COR-L47 (cell line): Measurements from ENCODE around the gene FHIT.
A peak's percentile ranks its signal among the peaks of the same experiment; 100 is the strongest.

ENCODE experiments used
- DNase-seq: peaks from one replicate; lab custom pipeline; 2025; lab: John Stamatoyannopoulos, UW

The FHIT gene

DNA sequence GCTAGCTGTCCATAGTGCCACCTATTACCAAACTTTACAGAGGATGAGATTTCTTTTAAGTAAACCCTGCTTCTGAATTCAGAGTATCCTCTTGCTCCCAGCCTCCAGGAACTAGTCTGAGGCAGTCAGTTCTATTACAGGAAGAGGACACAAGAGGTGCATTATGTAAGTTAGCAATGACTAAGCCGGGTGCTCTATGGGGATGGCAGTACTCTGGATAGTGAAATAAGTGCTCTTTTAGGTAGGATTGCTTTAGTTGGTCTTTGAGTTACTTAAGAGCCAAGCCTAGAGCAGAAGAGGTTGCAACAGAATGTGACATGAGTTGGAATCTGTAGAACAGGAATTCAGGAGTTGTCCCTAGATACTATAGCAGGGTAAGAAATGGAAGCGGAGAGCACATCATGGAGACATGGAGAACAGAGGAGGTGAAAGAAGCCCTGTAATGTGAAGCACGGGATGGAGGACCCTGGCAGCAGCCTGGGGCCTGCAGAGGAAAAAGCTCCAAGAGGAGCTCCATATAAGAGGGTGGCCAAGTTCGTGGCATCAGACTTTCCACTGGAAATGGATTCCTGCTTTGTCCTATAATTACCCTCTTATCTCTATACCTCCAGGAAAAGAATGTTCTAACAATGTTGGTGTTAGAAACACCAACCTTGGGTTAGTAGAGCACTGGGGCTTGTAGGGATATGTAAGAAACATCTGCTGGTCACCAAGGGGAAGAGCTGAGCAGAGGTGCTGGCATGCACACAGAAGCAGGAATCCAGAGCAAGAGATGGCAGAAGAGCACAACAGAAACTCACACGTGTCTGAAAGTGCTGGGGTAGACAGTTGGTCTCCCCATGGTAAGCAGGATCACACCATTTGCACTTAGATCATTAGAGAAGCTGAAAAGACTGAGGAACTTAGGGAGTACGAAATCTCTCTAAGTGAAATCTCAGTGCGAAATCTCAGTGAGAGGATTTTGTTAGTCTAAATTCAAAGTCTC is 851.1 kb downstream of the FHIT start:
- DNase-seq, result peak; percentile 21

DNA sequence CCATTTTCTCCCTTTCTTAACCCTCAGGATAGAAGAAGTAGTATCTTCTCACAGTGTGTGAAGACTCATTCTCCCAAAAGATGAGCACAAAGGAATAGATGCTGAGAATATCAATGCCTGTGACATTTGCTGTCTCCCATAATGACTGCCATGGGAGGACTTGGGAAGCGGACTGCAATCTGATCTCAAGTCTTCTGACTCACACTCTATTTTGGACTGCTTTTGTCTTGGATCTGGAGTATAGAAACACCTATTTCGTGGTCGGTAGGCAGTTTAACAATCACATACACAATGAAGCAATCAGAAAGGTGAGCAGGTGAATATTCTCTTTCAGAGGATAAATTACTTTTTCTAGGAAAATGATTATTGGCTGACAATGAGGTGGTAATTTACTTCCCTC is 852.0 kb downstream of the FHIT start:
- peak; percentile 69 for DNase-seq

- DNase-seq, result no peak
Observed at GRCh38 chr3:60395173-60395762, 856.0 kb downstream of the FHIT start.

DNA sequence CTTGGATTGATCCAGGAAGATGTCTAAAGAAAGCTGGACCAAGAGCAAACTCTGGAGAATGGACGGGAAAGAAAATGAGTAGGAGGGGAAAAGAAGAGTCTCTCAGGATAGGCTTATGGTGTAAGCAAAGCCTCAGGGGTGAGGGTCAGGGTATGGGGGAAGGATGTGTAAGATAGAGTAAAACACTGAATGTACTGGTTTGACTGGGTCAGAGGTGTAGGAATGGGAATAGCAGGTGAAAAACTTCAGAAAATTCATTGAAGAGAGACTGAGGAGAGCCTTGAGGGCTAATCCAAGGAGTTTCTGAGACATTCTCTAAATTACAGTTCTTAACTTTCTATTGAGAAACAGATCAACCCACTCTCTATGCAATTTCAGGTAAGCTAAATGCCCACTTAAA is 857.3 kb downstream of the FHIT start:
- DNase-seq, result no peak

- no peak for DNase-seq
Observed at GRCh38 chr3:60392501-60392900, 858.8 kb downstream of the FHIT start.

- no peak for DNase-seq
Observed at GRCh38 chr3:60391292-60391691, 860.0 kb downstream of the FHIT start.

DNA sequence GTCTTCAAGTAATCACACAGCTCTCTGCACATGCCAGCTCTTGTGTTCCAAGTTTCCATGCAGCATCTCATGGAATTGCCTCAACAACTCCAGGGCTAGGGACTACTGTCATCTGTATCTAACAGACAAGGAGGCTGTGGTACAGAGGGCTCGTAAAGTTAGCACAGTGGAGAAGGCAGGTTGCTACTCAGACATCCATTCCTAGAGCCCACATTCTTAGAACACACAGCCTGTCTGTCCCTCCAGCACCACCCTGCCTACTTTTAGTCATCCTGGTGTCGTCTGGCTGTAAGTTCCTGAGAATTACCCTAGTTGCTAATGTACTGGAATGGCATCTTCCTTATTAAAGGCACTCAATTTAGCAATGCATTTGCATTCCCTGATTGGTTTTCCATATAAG is 862.5 kb downstream of the FHIT start:
- DNase-seq, result no peak

GRCh38 chr3:60386306-60386705 is 864.9 kb downstream of the FHIT start:
- no peak for DNase-seq

- DNase-seq, result no peak
Observed at GRCh38 chr3:60384341-60384740, 866.9 kb downstream of the FHIT start.

- DNase-seq, result no peak
Observed at GRCh38 chr3:60383345-60383744, 867.9 kb downstream of the FHIT start.

DNA sequence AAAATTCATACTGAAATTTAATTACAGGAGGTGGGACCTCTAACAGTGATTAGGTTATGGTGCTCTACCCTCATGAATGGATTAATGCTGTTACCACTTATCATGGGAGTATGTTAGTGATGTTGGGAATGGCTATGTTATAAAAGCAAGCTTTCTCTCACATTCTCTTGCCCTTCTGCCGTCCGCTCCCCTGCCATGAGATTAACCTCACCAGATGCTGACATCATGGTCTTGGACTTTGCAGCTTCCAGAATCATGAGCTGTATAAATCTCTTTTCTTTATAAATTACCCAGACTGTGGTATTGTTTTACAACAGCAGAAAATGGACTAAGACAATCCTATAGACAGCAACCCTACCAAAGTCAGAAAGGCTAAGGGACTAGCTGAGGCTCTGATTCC is 884.8 kb downstream of the FHIT start:
- no peak for DNase-seq

GRCh38 chr3:60365360-60365759 is 885.9 kb downstream of the FHIT start:
- DNase-seq, result no peak

DNA sequence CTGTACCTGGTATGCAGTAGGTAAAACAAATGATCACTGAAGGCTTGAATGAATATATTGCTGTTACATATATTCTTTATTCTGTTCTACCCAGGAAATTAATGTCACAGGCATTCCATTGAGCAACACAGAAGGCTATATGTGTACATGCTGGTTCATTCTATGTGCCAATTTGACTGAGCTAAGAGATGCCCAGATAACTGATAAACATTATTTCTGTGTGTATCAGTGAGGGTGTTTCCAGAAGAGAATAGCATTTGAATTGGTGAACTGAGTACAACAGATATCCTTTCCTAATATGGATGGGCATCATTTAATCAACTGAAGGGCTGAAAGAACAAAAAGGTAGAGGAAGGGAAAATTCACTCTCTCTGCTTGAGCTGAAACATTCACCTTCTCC is 886.8 kb downstream of the FHIT start:
- DNase-seq, result no peak

- no peak for DNase-seq
Observed at GRCh38 chr3:60363817-60364216, 887.4 kb downstream of the FHIT start.

GRCh38 chr3:60355825-60356224 is 895.4 kb downstream of the FHIT start:
- DNase-seq, result peak; percentile 69

DNA sequence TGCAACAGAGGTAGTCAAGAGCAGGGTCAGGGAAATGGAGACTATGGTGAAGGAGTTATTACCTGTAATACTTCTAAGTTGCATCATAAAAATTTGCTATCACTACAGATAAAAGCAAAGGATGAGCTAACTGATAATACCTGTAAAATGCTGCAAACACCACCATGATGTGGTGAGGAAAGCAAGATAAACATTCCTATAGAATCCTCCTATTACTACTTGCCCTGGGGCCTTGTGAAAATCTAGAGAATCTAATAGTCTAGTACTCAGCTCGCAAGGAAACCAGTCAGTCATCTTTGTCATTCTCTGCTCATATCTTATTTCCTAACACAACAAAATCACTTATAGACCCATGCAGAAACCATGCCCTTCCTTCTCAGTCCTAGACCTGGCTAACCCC is 899.8 kb downstream of the FHIT start:
- DNase-seq, result no peak

- DNase-seq, result no peak
Observed at GRCh38 chr3:60344340-60344739, 906.9 kb downstream of the FHIT start.

- no peak for DNase-seq
Observed at GRCh38 chr3:60343831-60344230, 907.4 kb downstream of the FHIT start.

GRCh38 chr3:60339304-60339703 is 911.9 kb downstream of the FHIT start:
- no peak for DNase-seq

GRCh38 chr3:60337421-60337820 is 913.8 kb downstream of the FHIT start:
- DNase-seq, result no peak

GRCh38 chr3:60336061-60336460 is 915.2 kb downstream of the FHIT start:
- no peak for DNase-seq

DNA sequence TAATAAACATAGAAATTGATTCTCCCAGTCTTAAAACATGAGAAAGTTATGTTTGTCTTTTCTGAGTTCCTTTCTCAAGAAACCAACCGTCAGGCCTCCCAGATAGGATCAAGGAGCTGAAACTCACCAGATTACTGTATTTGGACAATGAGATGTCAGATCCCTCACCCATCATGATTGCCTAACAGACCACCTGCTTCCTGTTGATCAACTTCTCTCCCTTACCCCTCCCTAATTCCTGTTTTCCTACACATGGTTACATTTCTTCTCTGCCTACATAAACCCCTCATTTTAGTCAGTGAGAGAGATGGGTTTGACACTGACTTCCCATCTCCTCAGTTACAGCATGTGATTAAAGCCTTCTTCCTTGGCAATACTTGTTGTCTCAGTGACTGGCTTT is 917.5 kb downstream of the FHIT start:
- DNase-seq, result no peak

DNA sequence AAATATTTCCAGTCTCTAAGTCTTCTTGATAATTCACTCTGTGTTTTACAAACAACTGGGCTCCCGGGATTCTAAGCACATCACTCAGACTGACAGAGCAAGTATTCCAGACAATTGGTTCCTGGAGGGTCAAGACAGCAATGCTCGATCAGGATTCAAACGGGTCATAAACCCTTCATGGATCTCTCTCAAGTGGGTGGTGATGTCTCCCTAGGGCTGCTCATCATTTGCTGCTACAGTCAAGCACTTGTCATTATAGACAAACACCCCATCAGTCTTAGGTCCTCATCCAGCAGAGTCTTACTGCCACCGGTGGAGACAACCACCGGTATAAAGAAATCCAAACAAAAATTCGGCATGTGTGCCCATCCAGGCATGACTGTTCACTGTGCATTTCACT is 921.1 kb downstream of the FHIT start:
- DNase-seq, result no peak
